Activated CD8-positive, alpha-beta memory T cell treated with anti-CD3 and anti-CD28 coated beads, Interleukin-2, amount 50 U/mL, for 24 hours (primary cell): ENCODE data around the gene ALS2CL.

Experiments used
- DNase-seq: peaks from one replicate; pipeline ENCODE4 v3.0.0-alpha.2; 2020; ENCODE audit errors: extremely low read depth

ALS2CL gene

GRCh38 chr3:46677411-46677726 is 16.1 kb downstream of the ALS2CL start:
- no peak for DNase-seq

DNA sequence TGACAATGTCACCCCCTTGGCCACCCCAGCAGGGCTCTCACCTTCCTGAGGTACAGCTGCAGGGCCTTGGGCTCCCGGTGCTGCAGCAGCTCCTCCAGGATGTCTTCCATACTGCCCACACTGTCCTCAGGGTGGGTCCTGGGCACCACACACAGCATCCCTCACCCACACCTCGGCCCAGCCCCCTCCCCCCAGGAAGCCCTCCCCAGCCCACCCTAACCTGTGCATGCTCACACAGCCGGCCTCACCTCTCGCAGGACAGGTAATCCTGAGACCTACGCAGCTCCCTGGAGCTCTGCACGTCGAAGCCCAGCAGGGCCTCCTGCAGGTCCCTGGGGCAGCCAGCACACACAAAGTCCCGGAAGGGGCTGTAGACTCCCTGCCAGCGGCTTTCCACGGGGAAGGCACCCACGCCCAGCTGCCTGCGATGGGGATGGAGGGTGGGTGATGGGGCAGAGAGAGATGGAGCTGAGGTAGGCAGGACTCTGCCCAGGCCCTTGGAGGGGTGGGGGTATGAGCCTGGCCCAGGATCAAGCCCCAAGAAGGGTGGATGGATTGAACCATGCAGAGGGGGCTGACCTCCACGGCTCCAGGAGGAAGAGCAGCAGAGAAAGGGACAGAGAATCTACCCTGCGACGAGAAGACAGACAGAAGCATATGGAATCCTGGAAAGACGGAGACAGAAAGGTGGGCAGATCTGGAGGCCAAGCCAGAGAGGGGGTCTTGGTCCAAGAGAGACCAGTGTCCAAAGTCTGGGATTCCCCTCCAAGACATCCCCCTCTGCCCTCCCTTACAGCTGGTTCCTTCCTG is 16.7 kb downstream of the ALS2CL start:
- no peak for DNase-seq

- no peak for DNase-seq
Observed at GRCh38 chr3:46675843-46676567, 17.5 kb downstream of the ALS2CL start.

DNA sequence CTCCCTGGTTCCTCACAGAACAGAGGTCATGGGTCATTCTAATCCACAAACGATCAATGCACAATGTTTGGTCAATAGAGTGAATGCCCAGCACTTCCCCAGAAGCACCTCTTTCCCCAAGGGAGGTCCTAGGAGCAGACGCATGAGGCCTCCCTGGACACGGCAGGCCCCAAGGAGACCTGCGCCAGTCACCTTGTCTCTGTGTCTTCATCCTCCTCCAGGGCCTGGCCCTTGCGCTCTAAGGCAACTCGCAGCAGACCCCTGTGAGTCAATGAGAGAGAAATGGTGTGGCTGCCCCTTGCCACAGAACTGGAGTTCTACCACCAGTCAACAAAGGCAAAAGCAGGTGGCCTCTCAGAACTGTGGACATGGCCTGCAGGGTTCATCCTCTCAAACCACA is 18.1 kb downstream of the ALS2CL start:
- DNase-seq = no peak

DNA sequence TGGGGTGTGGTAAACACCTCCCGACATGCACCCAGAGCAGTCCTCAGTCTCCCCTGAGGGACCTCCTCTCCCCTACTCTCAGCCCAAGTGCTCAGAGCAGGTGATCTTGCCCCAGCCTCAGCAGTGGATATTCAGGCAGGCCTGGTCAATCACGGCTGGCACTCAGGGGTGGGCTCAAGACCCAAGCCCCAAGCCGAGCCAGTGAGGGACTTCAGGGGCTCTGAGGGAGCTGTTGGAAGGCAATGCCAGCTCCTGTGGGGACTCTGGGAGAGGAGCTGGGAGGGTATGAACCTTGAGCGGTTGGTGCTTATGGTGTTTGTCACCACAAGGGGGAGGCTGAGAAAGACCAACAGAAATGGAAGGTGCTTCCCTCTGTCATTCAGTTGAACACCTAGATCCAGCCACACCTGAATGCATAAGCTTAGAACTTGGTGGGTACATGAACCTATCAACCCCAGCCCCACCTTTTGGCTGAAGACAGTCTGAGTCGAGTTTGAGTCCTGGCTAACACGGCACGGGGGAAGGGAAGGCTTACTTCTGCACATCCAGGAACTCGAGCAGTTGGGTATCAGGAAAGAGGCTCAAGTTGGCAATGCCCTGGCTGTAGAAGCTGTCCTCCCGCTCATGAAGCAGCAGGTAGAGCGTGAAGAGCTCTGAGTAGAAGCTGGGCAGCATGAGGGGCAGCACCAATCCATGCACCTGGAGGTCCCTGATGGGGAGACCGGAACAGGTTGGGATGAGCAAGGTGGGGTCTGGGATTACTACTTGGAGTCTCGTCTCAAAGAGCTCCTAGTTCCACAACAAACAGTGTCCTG is 19.2 kb downstream of the ALS2CL start:
- DNase-seq = no peak

- no peak for DNase-seq
Observed at GRCh38 chr3:46673151-46674030, 20.1 kb downstream of the ALS2CL start.

GRCh38 chr3:46672349-46672695 is 21.2 kb downstream of the ALS2CL start:
- no peak for DNase-seq

GRCh38 chr3:46671541-46672348 is 21.7 kb downstream of the ALS2CL start:
- DNase-seq = no peak

DNA sequence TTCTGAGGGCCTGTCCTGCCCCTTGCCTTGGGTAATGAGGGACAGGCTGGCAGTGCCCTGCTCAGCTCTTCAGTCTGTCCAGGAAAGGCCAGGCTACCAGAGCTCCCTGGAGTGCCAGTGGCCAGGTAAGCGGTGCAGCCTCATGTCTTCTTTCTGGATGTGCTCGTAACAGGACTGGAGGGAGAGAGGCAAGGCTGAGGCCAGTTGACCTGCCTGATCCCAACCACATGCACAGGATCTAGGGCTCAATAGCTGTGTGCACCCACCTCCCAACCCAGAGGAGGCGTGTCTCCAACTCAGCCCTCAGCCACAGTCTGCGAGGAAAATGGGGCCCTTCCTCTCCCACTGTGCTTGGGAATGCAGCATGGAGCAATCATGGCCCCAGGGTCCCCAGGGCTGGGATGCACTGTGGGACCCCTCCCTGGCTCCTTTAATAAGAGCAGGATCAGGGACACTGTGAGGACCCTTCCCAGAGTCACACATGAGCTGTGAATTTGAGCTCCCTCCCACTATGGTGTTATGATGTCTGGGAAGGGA is 22.5 kb downstream of the ALS2CL start:
- no peak for DNase-seq

GRCh38 chr3:46670000-46670890 is 23.2 kb downstream of the ALS2CL start:
- DNase-seq = no peak

GRCh38 chr3:46669191-46669999 is 24.1 kb downstream of the ALS2CL start:
- no peak for DNase-seq

DNA sequence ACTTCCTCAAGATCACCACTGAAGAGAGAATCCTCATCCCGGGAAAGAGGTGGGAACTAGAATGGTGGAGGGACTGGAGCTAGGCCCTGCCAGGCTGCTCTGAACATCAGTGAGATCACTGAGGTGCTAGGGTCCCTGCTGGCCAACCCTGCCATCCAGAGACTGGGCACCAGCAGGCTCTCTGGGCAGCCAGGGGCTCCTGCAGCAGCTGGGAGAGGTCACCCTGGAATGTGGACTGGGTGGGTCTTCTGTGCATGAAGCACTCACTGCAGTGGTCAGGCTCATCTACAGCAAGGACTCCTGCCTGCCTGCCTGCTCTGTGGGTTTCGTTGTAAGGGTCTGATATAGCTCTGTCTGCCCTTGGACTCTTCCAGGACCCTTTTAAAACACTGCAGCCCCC is 24.9 kb downstream of the ALS2CL start:
- DNase-seq = no peak

DNA sequence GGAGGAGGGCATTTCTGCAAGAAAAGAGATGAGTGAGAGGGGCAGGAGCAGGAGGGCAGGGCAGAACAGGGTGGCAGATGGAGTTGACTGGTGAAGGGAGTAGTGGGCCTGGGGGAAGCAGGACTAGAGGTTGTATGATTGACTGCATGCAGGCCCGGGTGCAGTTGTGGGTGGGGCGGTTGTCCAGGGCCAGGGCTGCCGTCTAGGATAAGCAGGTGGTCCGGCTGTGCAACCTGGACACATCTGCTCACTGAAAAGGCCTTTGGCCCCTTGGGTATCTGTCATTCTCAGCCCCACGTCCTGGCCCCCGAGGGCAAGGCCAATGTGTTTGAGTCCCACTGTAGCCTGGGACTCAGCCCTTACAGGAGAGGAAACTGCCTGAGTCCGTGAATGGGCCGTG is 25.4 kb downstream of the ALS2CL start:
- no peak for DNase-seq

DNA sequence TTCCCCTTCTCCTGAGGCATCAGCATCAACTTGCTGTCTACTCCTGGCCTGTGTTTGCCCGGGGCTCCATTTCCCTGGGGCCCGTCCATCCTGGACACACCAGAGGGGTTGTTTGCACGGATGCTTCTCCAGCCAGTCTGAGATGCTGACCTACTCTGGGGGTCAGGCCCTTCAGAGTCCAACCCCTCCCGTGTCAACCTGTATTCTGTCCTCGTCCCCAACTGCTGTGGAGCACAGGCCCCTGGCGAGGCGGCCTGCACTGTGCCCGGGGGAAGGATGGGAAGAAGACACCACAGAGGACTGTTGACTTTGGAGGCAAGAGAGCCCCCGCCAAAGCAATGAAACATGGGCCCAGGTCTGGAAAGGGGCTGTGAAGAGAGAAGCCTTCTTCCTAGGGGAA is 25.8 kb downstream of the ALS2CL start:
- DNase-seq = no peak

DNA sequence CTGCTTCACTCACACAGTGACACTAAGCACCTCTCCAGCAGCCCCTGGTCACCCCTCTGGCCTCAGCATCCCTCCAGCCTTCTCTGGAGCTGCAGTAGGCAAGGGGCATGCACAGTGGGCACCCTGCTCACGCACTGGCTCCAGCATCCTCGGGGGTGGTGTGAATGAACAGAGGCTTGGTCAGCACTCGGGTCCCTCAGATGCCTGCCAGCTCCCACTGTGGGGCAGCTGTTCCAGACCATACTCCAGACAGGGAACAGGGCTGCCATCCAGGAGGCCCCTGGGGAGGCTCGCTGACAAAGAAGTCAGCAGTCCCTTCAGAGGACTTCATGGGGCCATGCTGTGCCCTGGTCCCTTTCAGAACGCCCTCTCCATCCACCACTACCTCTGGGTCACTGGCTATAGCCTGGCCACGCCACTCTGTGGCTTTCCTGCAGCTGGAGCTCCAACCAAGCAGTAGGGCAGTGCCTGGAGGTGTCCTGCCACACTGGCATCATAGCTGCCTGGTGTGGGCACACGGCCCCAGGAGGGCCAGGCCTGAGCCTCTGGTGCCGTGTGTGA is 26.3 kb downstream of the ALS2CL start:
- DNase-seq = no peak

DNA sequence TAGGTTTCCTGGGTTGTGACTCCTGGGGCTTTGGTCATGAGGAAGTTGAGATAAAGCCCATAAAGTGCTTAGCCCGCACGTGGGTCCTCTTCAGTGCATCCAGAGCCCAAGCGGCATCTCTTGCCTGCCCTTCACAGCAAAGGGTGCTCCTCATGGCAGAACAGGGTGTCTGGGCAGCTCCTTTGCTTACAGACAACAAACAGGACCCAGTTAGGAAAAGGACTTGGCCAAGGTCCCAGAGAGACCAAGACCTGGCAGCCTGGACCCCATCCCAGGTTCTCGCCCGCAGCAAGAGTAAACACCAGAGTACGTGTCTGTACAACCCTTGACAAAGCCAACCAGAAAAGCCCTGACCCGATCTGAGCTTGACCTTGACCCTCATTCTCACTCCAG is 27.0 kb downstream of the ALS2CL start:
- DNase-seq = no peak

GRCh38 chr3:46665763-46666452 is 27.6 kb downstream of the ALS2CL start:
- DNase-seq = no peak
